ENCODE results near the gene MAGEA11. TPM values are rescaled to one million over a fixed set of nuclear protein-coding genes. Genes with fewer than 3 reads are reported as not detected.

Gene MAGEA11
- polyA plus RNA-seq, 4 donors: 0.05 TPM; not detected in 3

Other genes with a start within 250 kb of the MAGEA11 start
- gene IDS, start 206.8 kb upstream of the MAGEA11 start, polyA plus RNA-seq (ENCODE audit: insufficient read length in 4 of 4): 10 to 100 TPM; 32.4 to 42.5 (median 36.9) TPM
- 10 to 100 TPM; 16.3 to 23.2 (median 21.4) TPM for gene EOLA1, start 171.0 kb upstream of the MAGEA11 start, polyA plus RNA-seq (ENCODE audit: insufficient read length in 4 of 4)
- gene HSFX3, start 162.1 kb upstream of the MAGEA11 start, polyA plus RNA-seq (ENCODE audit: insufficient read length in 4 of 4): under 1 TPM in 1 of 4 donors, not detected in 3; 0.15 TPM
- not detected for gene MAGEA9B, start 124.6 kb upstream of the MAGEA11 start, polyA plus RNA-seq (ENCODE audit: insufficient read length in 4 of 4)
- gene HSFX2, start 116.7 kb upstream of the MAGEA11 start, polyA plus RNA-seq (ENCODE audit: insufficient read length in 4 of 4): under 1 TPM in 2 of 4 donors, not detected in 2; 0.46 to 0.78 TPM
- 10 to 100 TPM; 40.8 to 57.4 (median 47.5) TPM for gene TMEM185A, start 80.3 kb upstream of the MAGEA11 start, polyA plus RNA-seq (ENCODE audit: insufficient read length in 4 of 4)
- gene HSFX1, start 62.0 kb downstream of the MAGEA11 start, polyA plus RNA-seq (ENCODE audit: insufficient read length in 4 of 4): 1 to 10 TPM; 1.6 to 2.5 (median 2.0) TPM
- gene MAGEA9, start 69.9 kb downstream of the MAGEA11 start, polyA plus RNA-seq (ENCODE audit: insufficient read length in 4 of 4): not detected
- under 1 TPM; 0.10 to 0.41 (median 0.18) TPM for gene MAGEA8, start 169.1 kb downstream of the MAGEA11 start, polyA plus RNA-seq (ENCODE audit: insufficient read length in 4 of 4)
- gene HSFX4, start 217.5 kb downstream of the MAGEA11 start, polyA plus RNA-seq (ENCODE audit: insufficient read length in 4 of 4): under 1 TPM in 2 of 4 donors, not detected in 2; 0.17 to 0.20 TPM
- gene EOLA2, start 226.4 kb downstream of the MAGEA11 start, polyA plus RNA-seq (ENCODE audit: insufficient read length in 4 of 4): 10 to 100 TPM; 23.7 to 35.7 (median 27.7) TPM